Measurements from ENCODE around the gene WSCD2. TPM values are rescaled to one million over a fixed set of nuclear protein-coding genes. Genes with fewer than 3 reads are reported as not detected.

WSCD2 gene
- total RNA-seq, 2 donors from 2014 or later: 0.26 to 1.3 TPM

DNA sequence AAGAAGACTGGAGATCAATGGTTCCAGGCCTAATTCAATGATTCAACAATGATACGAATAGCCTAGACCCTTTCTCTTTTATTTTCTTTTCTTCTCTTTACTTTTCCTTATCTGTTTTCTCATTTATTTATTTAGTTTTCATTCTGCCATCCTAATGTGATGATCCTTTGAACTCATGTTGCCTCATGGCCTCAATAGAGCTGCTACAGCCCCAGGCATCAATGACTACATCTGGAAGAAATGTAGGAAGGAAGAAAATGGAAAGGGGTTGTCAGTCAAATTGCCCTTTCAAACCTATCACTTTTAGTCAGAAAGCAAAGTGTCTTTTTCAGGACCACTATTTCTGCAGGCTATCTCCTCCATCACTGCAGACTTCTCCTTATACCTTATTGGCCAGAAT, 140.1 kb downstream of the WSCD2 start:
- no peak for ATAC-seq
- Histone ChIP-seq H3K4me3 (no peak overlapping the region), H3K4me1 (no peaks in the 10 kb centered on the region), H3K36me3 (replicated peaks in 1 of 2; ENCODE audit: insufficient read depth in 1 of 2, low read depth in 2 of 2) (no peaks in the 10 kb centered on the region), H3K9me3 (no peaks in the 10 kb centered on the region), H3K27ac (no peak overlapping the region), H3K27me3 (no peaks in the 10 kb centered on the region)
- no peak for DNase-seq
- intact Hi-C loops (cut with DNase I): no loop called here
- 65 to 75% methylated on average over 1 of the region's 1 CpG for WGBS, 2 donors
- TF ChIP-seq POLR2A (IDR thresholded peaks at IDR 0.05): no peak
- TF ChIP-seq, protein P1, sequence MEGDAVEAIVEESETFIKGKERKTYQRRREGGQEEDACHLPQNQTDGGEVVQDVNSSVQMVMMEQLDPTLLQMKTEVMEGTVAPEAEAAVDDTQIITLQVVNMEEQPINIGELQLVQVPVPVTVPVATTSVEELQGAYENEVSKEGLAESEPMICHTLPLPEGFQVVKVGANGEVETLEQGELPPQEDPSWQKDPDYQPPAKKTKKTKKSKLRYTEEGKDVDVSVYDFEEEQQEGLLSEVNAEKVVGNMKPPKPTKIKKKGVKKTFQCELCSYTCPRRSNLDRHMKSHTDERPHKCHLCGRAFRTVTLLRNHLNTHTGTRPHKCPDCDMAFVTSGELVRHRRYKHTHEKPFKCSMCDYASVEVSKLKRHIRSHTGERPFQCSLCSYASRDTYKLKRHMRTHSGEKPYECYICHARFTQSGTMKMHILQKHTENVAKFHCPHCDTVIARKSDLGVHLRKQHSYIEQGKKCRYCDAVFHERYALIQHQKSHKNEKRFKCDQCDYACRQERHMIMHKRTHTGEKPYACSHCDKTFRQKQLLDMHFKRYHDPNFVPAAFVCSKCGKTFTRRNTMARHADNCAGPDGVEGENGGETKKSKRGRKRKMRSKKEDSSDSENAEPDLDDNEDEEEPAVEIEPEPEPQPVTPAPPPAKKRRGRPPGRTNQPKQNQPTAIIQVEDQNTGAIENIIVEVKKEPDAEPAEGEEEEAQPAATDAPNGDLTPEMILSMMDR (IDR thresholded peaks at IDR 0.05): no peak

DNA sequence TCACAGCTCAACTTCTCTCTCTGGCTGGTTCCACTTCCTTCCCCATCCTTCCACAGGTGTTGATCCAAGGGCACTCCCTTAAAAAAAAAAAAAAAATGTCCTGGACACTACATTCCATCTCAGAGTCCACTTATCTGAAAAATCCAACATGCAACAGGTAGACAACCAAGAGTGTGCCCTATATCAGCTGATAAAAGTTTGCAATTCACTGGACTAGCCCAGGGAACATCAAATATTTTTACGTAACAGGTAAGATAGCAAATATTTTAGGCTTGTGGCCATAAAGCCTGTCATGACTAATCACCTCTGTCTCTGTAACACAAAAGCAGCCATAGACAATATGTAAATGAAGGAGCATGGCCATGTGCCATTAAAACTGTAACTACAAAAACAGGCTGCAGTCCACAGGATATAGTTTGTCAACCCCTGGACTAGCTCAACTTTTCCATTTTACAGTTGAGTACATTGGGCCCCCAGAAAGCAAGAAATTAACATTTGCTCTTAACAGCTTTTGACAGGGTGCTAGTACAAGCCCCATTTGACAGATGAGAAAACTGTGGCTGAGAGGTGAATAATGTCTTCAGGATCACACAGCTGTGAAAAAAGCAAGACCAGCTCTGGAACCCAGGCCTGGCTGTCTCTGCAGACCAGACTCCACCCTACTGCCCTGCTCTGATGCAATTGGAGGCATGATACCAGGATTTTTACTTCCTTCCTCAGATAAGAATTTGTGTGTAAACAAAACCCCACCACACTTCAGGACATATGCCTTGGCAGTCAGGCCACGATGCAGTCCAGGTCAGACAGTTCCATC, 141.2 kb downstream of the WSCD2 start:
- intact Hi-C loops (cut with DNase I): no loop called here
- WGBS, 2 donors: 18 to 34% methylated on average over 2 of the region's 2 CpGs

DNA sequence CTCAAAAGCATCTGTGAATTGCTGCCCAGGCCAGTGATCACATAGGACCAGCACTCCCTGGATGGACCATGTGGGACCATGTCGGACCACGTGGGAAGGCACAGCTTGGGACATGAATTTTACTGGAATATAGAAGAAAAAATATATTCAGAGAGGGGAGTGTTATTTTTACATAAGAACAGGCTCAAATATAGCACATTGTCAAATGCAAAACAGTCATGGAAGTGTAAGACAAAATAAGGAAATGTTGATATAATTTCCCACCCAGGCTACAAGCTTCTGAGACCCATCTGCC, 141.7 kb downstream of the WSCD2 start:
- no peak for DNase-seq
- Histone ChIP-seq H3K4me1 (no peaks in the 10 kb centered on the region), H3K27me3 (no peaks in the 10 kb centered on the region), H3K9me3 (no peaks in the 10 kb centered on the region), H3K4me3 (no peak overlapping the region), H3K36me3 (replicated peaks in 1 of 2; ENCODE audit: insufficient read depth in 1 of 2, low read depth in 2 of 2) (no peaks in the 10 kb centered on the region), H3K27ac (no peak overlapping the region)
- WGBS, 2 donors: 60 to 78% methylated on average over 2 of the region's 2 CpGs
- intact Hi-C loops (cut with DNase I): no loop called here
- no peak for ATAC-seq
- TF ChIP-seq, protein P1 (IDR thresholded peaks at IDR 0.05): no peak
- TF ChIP-seq POLR2A (IDR thresholded peaks at IDR 0.05): no peak

More for the DNA sequence above, 141.2 kb downstream of the WSCD2 start:
- ATAC-seq (peak; percentile 38), DNase-seq (peak in 1 of 4 donors; percentile 11)
- Histone ChIP-seq H3K36me3 (replicated peaks in 1 of 2; ENCODE audit: insufficient read depth in 1 of 2, low read depth in 2 of 2) (no peaks in the 10 kb centered on the region), H3K27ac (no peak overlapping the region), H3K9me3 (no peaks in the 10 kb centered on the region), H3K27me3 (no peaks in the 10 kb centered on the region), H3K4me1 (no peaks in the 10 kb centered on the region), H3K4me3 (no peak overlapping the region)
- TF ChIP-seq, protein P1 (IDR thresholded peaks at IDR 0.05): no peak
- TF ChIP-seq POLR2A (IDR thresholded peaks at IDR 0.05): no peak

DNA sequence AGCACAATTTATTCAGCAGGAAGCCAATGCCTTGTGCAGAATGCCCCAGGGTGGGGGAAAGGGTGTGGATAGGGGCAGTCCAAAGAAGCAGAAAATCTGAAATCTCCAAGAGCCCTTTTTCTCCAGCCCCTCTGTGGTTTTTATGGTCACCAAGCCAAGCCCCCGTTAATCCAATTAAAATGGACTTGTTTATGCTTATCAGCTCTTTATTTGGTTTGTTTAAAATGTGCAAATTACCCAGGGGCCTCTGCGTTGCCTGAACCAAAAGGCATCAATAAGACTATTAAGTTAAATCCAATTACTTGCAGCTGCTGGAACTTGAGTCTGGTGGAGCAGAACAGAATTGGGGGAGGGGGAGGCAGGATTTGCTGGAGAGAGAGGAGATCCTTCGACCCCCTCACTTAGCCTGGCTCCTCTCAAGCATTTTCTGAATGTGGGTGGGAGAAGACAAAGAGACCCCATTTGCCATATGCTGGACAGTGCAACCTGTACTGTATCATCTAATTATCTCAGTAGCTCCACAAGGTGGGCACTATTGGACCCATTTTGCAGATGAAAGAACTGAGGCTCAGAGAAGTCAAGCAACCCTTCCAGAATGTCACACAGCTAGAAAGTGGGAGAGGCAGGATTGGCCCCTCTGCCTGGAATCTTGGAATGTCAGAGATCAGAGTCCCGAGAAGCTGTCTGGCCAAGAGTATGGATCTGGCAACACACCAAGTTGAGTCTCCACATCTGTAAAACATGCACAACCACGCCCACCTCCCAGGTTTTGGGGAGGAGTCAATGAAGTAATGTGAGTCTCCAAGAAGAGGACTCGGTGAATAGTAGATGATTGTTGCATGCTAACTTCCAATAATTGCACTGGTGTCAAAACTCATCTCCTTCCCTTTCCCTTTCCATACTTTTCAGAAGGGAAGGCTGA, 143.1 kb downstream of the WSCD2 start:
- TF ChIP-seq POLR2A (IDR thresholded peaks at IDR 0.05): no peak
- TF ChIP-seq, protein P1 (IDR thresholded peaks at IDR 0.05): no peak
- intact Hi-C loops (cut with DNase I): no loop called here
- ATAC-seq: no peak
- no peak overlapping the region for H3K4me3 ChIP-seq
- 48 to 49% methylated on average over 6 of the region's 6 CpGs for WGBS, 2 donors
- H3K36me3 ChIP-seq (replicated peaks in 1 of 2; ENCODE audit: insufficient read depth in 1 of 2, low read depth in 2 of 2): no peaks in the 10 kb centered on the region
- H3K9me3 ChIP-seq: no peaks in the 10 kb centered on the region
- no peaks in the 10 kb centered on the region for H3K4me1 ChIP-seq
- H3K27me3 ChIP-seq: no peaks in the 10 kb centered on the region
- H3K27ac ChIP-seq: no peak overlapping the region
- DNase-seq: no peak

All from body of pancreas (tissue), 4 donors.